ENCODE data around the gene SEBOX.
A peak's percentile ranks its signal among the peaks of the same experiment; 100 is the strongest.

Gene SEBOX

GRCh38 chr17:28392491-28392890 is 27.5 kb upstream of the SEBOX start:
- DNase-seq, result no peak

DNA sequence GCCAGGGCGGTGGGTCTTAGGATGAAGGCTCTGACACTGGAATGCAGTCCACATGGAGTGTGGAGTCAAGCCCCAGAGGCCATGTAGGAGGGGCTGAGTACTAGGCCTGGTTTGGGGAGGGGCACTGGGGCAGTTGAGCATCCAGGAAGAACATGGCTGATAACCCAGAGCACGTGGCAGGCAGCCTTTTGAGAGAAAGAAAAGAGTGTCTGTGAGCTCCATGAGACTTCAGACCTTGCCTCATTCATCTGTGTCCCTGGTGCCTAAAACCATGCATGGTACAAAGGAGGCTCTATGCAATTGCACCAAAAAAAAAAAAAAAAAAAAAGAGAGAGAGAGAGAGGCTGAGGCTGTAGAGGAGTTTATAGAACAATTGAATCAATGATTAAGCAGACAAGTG is 26.4 kb upstream of the SEBOX start:
- DNase-seq, result no peak

DNA sequence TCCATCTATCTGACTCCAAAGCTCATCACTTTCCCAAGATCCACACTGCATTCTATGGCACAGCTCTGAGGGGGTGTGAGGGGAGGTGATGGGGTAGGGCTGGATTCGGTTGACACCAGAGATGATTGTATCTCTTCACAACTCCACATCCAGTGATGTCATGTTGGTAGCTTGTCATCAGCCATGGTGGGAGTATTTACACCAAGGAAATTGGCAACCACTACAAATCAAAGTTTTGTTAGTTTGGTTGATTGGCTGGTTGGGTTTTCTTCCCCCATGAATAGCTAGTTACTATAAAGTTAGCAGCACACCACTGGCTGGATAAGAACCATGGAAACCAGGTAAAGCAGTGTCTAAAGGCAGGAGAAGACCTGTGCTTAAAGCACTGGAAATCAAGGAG is 26.0 kb upstream of the SEBOX start:
- no peak for DNase-seq

GRCh38 chr17:28390563-28390962 is 25.6 kb upstream of the SEBOX start:
- DNase-seq, result no peak

GRCh38 chr17:28390141-28390540 is 25.1 kb upstream of the SEBOX start:
- no peak for DNase-seq

- no peak for DNase-seq
These were observed 23.1 kb upstream of the SEBOX start for GRCh38 chr17:28388106-28388505.

DNA sequence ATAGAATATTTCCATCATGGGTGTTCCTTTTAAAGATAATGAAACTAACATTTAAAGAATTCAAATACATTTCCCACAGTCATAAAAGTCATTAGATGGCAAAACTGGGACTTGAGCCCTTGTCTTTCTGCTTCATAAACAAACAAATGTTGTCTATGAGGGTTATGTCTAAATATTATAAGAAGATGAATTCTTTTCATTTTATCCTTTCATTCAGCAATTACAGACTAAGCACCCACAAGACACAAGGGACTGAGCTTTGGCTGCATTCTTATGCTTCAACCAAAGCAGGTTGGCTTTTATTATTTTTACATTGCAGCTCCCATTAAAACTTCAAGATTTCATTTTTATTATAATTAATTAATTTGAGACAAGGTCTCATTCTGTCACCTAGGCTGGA is 21.4 kb upstream of the SEBOX start:
- no peak for DNase-seq

- peak; percentile 30 for DNase-seq
These were observed 20.4 kb upstream of the SEBOX start for GRCh38 chr17:28385406-28385805.

DNA sequence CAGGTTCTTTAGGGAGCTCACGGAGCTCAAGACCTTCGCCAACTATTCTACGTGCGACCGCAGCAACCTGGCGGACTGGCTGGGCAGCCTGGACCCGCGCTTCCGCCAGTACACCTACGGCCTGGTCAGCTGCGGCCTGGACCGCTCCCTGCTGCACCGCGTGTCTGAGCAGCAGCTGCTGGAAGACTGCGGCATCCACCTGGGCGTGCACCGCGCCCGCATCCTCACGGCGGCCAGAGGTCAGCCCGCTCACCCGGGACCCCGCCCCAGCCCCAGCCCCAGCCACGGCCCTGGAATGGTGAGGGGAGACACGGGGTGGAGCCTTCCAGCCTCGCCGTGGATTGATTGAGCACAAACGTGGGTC is 20.0 kb upstream of the SEBOX start:
- DNase-seq, result no peak

DNA sequence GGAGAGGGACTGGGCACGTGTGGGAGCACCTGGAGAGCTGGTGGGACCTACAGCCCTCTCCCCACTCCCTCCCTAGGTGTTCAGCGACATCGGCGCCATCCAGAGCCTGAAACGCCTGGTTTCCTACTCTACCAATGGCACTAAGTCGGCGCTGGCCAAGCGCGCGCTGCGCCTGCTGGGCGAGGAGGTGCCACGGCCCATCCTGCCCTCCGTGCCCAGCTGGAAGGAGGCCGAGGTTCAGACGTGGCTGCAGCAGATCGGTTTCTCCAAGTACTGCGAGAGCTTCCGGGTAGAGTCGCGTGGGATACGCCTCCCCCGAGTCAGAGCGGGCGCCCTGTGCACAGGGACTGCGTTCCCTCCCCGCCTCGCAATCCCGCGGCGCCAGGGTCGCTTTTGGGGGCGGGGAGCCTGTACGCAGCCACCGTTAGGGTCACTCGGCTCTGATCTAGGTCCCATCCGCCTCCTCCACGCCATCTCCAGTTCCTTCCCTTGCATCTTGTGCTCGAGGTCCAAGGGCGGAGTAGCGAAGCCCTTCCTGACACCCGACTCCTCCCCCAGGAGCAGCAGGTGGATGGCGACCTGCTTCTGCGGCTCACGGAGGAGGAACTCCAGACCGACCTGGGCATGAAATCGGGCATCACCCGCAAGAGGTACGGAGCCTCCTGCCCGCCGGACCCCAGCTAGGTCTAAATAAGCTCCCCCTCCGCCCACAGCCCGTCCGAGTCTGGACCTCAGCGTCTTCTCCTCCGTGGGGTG is 19.5 kb upstream of the SEBOX start:
- DNase-seq, result peak; percentile 74

DNA sequence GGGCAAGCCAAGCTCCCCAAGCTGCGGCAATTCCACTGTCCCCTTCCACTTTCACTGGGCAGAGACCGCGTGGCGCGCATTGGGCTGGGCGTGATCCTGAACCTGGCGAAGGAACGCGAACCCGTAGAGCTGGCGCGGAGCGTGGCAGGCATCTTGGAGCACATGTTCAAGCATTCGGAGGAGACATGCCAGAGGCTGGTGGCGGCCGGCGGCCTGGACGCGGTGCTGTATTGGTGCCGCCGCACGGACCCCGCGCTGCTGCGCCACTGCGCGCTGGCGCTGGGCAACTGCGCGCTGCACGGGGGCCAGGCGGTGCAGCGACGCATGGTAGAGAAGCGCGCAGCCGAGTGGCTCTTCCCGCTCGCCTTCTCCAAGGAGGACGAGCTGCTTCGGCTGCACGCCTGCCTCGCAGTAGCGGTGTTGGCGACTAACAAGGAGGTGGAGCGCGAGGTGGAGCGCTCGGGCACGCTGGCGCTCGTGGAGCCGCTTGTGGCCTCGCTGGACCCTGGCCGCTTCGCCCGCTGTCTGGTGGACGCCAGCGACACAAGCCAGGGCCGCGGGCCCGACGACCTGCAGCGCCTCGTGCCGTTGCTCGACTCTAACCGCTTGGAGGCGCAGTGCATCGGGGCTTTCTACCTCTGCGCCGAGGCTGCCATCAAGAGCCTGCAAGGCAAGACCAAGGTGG is 16.3 kb upstream of the SEBOX start:
- DNase-seq, result peak; percentile 48

- DNase-seq, result no peak
These were observed 15.1 kb upstream of the SEBOX start for GRCh38 chr17:28379814-28380801.

GRCh38 chr17:28372945-28373274 is 7.9 kb upstream of the SEBOX start:
- DNase-seq, result no peak

GRCh38 chr17:28372203-28372944 is 7.4 kb upstream of the SEBOX start:
- peak; percentile 48 for DNase-seq

GRCh38 chr17:28371245-28372202 is 6.5 kb upstream of the SEBOX start, which contains the start of gene SARM1:
SARM1 (plus strand) TSS chr17:28371694; CDS start chr17:28372033, 339 bp downstream.
- peak; percentile 96 for DNase-seq

- no peak for DNase-seq
These were observed 5.7 kb upstream of the SEBOX start for GRCh38 chr17:28370744-28371103.

GRCh38 chr17:28370035-28370743 is 5.2 kb upstream of the SEBOX start, which contains the start of gene VTN:
VTN (minus strand) TSS chr17:28370307; CDS start chr17:28370203, 104 bp downstream.
- DNase-seq, result no peak

DNA sequence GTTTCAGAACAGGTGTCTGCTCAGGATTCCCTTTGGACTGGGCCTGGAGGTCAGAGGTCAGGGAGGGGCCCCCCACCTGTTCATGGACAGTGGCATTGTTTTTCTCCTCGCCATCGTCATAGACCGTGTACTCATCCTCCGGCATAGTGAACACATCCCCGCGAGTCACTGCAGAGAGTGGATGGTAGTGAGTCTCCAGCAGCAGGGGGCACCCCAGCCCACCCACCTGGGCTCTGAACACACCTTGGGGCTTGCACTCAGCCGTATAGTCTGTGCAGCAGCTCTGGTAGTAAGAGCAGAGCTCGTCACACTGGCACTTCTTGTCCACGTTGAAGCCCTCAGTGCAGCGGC is 4.7 kb upstream of the SEBOX start:
- DNase-seq, result no peak

- DNase-seq, result no peak
These were observed 4.1 kb upstream of the SEBOX start for GRCh38 chr17:28368915-28369683.

GRCh38 chr17:28368306-28368831 is 3.4 kb upstream of the SEBOX start:
- no peak for DNase-seq
